Activated T-cell treated with anti-CD3 and anti-CD28 coated beads for 1 hour (primary cell): ENCODE data around the gene SPRED3.
"Not testable (repeated sequence)": the region's sequence is repeated elsewhere in the genome, so short reads cannot be mapped to it uniquely, and the experiment has no call there.

Experiments
- DNase-seq: peaks from one replicate; pipeline ENCODE4 v3.0.0-alpha.2; 2020; ENCODE audit warnings: low read depth

Gene SPRED3

DNA sequence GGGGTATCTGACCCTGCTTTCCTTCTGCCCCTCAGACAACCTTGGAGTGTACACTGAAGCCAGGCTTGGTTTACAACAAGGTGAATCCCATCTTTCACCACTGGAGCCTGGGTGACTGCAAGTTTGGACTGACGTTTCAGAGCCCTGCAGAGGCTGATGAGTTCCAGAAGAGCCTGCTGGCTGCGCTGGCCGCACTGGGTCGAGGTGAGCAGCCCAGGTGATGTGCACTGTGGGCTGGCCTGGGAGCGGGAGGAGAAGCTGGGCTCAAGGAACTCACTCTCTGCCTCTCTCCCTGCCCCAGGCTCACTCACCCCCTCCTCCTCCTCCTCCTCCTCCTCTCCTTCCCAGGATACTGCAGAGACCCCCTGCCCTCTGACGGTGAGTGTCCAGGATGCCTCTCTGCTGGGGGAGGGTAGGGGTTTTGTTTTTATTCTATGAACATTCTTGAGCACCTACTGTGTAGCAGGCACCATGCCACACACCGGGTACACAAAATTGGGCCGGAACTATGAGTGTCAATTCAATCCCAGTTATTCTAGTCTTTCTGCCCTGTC lies 3.5 kb downstream of the SPRED3 start:
- no peak for DNase-seq

DNA sequence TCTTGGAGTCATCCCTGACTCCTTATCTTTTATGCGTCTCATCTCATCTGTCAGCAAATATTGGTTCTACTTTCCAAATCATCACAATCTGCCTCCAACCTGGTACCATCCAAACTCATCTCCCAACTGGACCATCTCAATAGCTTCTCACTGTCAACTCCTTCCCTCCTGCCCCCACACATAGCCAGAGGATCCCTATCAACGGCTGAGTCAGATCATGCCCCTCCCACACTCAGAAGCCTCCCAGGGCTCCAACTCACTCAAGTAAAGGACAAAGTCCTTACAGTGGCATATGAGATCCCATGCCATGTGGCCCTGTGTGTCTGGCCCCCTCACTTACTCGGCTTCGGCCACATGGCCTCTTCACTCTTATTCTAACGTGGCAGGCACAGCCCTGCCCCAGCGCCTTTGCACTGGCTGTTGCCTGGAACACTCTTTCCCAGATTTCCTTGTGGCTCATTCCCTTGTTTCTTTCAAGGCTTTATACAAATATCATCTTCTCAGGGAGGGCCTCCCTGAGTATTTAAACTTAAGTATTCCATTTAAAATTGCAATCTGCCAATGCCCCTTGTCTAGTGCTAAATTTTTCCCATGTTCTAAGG lies 4.3 kb downstream of the SPRED3 start:
- no peak for DNase-seq

DNA sequence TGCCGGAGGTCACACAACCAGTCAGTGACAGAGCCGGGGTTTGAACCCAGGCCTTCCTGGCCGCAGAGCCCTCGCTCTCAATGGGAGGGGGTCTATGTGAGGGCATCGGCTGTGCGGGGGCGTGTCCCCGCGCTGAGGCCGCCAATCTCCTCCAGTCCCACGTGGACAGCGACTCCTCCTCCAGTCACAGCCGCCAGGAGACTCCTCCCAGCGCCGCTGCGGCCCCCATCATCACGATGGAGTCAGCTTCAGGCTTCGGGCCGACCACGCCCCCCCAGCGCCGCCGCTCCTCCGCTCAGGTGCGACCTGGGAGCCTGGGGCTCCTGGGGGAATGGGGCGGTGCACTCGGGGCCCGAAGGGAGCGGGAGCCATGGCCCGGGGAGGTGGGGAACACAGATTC lies 6.0 kb downstream of the SPRED3 start:
- peak; percentile 50 for DNase-seq

GRCh38 chr19:38395381-38396114 lies 7.1 kb downstream of the SPRED3 start:
- DNase-seq, result peak; percentile 30

- no peak for DNase-seq
Measured at GRCh38 chr19:38399081-38399480, 10.6 kb downstream of the SPRED3 start.

GRCh38 chr19:38399537-38399936 lies 11.0 kb downstream of the SPRED3 start:
- DNase-seq, result no peak

DNA sequence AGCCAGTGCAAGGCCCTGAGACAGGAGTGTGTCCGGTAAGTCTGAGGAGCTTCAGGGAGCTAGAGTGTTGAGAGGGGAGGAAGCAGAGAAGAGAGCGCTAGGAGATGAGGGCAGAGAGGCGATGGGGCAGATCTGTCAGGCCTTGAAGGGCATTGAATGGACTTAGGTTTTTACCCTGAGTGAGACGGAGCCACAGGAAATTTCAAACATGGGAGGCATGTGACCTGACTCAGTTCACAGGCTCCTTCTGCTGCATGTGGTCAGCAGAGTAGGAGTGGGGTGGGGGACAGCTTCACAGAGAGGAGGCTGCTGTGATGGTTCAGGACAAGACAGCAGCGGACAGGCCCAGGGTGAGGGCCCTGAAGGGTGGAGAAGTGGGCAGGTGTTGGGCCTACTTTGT lies 11.9 kb downstream of the SPRED3 start:
- DNase-seq, result no peak

DNA sequence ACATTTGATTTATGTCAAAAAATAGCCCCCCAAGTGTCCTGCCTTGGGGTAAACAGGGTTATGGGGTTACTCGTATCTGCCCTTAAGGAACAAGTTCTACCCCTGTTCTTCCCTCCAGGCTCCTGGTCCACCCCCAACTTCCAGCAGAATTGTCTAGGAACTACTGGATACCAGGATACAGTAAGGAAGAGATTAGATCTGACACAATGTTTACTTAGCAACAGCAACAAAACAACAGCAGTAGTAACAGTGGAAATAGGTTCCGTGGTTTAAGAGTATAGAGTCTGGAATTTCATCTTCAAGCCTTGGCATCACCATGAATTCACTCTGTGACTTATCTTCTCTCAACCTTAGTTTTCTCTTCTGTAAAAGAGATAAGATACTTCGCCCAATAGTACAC lies 12.7 kb downstream of the SPRED3 start:
- DNase-seq, result no peak

DNA sequence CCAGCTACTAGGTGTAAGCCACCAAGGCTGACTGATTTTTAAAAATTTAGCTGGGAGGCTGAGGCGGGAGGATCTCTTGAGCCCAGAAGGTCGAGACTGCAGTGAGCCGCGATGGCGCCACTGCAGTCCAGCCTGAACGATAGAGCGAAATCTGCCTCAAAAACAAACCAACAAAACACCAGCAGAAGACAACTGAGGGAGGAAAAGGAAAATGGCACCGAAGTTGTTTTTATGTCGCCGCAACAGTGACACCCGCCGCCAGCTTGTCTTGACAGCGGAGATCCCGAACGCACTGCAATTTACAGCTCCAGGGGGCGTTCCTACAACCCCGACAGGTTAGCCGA lies 14.1 kb downstream of the SPRED3 start:
- DNase-seq, result no peak

DNA sequence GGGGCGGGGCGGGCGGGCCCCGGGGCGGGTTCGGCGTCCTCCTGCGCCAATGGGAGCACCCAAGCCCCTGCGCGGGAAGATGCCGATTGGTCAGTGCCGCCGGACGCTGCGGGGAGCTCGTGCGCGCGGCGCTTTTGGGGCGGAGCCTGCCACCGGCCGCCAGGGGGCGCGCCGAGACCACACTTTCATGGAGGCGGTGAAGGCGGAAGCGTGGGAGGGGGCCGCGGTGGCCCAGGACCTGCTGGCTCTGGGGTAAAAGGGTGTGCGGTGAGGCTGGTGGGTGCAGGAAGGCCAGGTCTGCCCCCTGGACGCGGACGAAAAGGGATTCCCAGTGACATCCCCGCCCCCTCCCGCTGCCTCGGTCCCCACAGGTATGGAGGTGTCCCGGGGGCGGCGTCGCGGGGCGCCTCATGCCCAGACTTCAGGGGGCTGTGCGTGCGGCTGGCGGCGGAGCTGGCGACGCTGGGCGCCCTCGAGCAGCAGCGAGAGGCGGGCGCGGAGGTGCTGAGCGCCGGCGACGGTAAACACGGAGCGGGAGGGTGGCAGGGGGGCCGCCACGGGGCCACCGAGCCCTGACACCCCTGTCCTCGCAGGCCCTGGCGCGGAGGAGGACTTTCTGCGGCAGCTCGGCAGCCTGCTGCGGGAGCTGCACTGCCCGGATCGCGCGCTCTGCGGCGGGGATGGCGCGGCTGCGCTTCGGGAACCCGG lies 14.6 kb downstream of the SPRED3 start, which contains the start of gene FAM98C:
Gene FAM98C, plus strand, starts transcription at position 127 of the 708 bp plus-strand sequence. Its CDS starts 61 bp downstream, at position 188.
- DNase-seq, result peak; percentile 97

GRCh38 chr19:38404858-38405257 lies 16.4 kb downstream of the SPRED3 start:
- no peak for DNase-seq

GRCh38 chr19:38405276-38405675 lies 16.8 kb downstream of the SPRED3 start:
- no peak for DNase-seq

GRCh38 chr19:38409631-38410133 lies 21.2 kb downstream of the SPRED3 start:
- no peak for DNase-seq

- not testable (repeated sequence) for DNase-seq
Measured at GRCh38 chr19:38410407-38410806, 21.9 kb downstream of the SPRED3 start.

DNA sequence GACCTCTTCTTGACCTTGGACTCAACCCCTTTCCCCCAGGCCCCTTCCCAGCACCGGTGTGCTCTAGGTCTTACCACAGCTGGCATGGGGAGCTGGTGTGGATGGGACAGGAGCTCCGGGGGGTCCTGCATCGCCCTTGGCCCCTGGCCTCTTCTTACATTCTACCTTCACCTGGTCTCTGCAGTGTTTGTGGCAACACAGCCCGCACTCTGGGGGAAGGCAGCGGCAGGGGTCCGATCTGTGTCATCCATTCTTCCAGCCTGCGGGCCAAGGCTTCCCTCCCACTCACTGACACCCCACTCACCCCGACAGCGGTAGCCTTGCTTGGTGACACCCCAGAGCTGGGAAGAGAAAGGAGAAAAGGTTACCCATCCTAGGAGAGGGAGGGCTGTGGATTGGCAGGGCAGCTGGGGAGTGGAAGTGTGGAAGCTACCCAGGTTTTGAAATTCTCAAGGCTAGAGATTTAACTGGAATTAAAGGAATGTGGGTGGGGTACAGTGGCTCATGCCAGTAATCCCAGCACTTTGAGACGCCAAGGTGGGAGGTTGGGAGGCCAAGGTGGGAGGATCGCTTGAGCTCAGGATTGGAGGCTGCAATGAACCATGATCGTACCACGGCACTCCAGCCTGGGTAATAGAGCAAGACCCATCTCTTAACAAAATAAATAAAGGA lies 22.7 kb downstream of the SPRED3 start:
- DNase-seq, result no peak

GRCh38 chr19:38411898-38412297 lies 23.4 kb downstream of the SPRED3 start:
- not testable (repeated sequence) for DNase-seq

GRCh38 chr19:38412491-38412890 lies 24.0 kb downstream of the SPRED3 start:
- DNase-seq, result no peak

DNA sequence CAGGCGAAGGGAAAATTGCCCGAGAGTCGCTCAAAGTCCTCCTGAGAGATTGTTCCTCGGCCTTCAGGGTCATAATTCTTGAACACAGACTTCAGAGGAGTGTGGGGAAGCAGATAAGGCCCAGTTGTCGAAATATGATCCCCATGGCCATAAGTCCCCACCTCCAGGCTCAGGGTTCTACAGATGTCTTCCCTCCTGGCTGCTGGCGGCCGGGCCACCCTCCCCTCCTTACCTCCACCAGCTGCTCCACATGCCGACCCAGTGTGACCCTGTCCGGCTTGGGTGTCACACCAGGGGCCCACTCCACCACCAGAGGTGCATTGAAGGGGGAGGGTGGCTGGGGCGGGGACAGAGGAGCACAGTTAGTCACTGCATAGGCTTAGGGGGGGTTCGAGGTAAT lies 24.5 kb downstream of the SPRED3 start:
- no peak for DNase-seq

DNA sequence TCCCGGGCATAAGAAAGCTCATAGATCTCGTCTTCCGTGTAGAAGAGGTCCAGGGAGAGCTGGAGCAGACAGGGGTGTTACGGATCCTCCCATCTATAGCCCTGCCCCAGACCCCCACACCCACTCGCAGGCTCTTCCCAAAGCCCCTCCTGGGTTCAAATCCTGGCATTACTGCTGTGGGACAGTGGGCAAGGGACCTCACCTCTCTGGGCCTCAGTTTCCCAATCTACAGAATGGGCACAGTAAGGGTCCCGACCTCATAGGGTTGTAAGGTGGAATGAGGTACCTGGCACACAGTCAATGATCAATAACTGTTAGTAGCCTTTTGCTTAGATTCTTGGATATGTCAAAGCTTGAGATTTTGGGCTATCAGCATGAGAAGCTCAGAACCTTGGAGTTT lies 24.9 kb downstream of the SPRED3 start:
- DNase-seq, result no peak

DNA sequence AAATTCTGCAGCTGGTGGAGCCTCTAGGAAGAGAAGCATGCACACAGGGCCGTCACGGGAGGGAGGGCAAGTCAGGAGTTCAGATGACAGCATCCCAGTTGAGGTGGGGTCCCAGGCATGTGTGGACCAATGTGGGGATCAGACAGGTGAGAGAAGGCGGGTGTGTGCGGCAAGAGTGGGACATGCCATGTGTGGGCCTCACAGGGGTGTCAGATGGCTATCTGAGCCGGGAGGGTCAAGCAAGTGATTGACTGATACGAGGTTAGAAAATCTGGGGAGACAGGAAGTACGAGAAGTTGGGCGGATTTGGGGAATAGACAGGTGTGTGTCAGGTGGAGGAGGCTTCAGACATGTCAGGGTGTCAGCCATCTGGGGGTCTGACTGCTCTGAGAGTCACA lies 28.6 kb downstream of the SPRED3 start:
- no peak for DNase-seq

DNA sequence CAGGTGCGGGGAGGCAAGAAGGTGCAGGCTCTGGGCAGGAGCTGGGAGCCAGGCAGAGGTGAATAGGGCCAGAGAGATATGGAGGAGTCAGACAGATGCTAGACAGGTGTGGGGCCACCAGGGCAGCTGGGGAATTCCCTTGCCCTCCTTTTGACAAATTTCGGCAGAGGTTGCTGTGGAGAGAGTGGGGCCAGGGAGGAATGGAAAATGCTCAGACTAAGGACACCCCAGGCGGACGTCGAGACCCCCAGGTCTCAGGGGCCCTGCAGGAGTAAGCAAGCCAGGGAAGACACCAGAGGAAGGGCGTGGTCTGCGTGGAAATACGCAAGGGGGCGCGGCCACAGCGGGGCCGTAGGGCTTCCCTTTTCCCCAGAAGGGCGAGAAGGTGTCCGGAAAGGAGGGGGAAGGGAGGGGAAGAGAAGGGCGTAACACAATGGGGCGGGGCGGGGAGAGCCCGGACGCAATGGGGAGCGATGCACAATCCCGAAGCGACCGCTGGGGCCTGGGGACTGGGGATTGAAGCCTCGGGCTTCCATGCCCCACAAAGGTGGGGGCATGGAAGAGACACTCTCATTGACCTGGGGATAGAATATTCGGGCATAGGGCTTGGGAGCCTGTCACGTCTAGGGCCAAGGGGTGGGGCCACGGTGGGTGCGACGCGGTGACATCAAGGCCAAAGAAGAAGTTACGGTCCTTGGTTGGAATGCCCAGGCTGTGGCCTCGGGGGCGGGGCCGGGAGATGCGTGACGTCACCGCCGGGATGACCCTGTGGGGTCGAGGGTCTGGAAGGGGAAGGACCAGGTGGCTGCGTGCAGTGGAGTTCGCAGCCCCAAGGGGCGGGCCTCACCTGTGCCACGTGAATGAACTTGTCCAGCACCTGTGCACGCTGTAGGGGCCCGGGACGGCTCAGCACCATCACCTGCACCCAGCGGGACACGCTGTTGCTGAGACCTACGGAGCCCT lies 29.3 kb downstream of the SPRED3 start:
- DNase-seq, result peak; percentile 18
